ENCODE data around the gene ERG. TPM values are rescaled to one million over a fixed set of nuclear protein-coding genes. Genes with fewer than 3 reads are reported as not detected.

ERG gene
- total and polyA plus RNA-seq, 2 of the 8 experiments (the other 6 are each of a cell fraction or from before 2014, with no cell fraction given): 1.0 to 3.0 TPM

GRCh38 chr21:38384675-38385426 lies 113.4 kb downstream of the ERG start:
- Histone ChIP-seq H3K9me3 (ENCODE audit: insufficient read depth in 2 of 2, low read depth in 1 of 2, low read length in 1 of 2) (no peaks in the 10 kb centered on the region), H2AK5ac (ENCODE audit: low read depth, low read length) (no peak overlapping the region), H3K4me2 (ENCODE audit: insufficient read depth in 1 of 2, low read depth in 2 of 2, low read length in 2 of 2) (no peak overlapping the region), H3K79me1 (ENCODE audit: low read depth, low read length) (no peaks in the 10 kb centered on the region), H4K5ac (ENCODE audit: insufficient read length, low read depth, low read length) (no peak overlapping the region), H3K14ac (ENCODE audit: insufficient read length) (no peak overlapping the region), H3K4me3 (ENCODE audit: extremely low read depth in 1 of 4, insufficient read depth in 2 of 4, low read depth in 3 of 4, low read length in 4 of 4) (no peak overlapping the region), H2BK15ac (ENCODE audit: low read length) (no peak overlapping the region), H3K4me1 (replicated peaks in 1 of 4; ENCODE audit: control insufficient read depth in 3 of 4, insufficient read depth in 4 of 4, low read length in 3 of 4) (no peaks in the 10 kb centered on the region), H3K23ac (ENCODE audit: insufficient read length) (no peak overlapping the region), H3K4ac (replicated peaks; ENCODE audit: insufficient read length, low read depth, low read length) (no peak overlapping the region), H3K56ac (replicated peaks; ENCODE audit: insufficient read length, low read depth, low read length) (no peak overlapping the region), H3K36me3 (ENCODE audit: control insufficient read depth in 2 of 4, insufficient read depth in 4 of 4, low read length in 3 of 4) (no peaks in the 10 kb centered on the region), H2BK20ac (ENCODE audit: low read length) (no peak overlapping the region), H3K27me3 (replicated peaks in 1 of 4; ENCODE audit: control insufficient read depth in 3 of 4, extremely low read depth in 1 of 4, insufficient read depth in 3 of 4, low read length in 3 of 4) (no peaks in the 10 kb centered on the region), H4K91ac (replicated peaks; ENCODE audit: insufficient read length, low read length) (no peak overlapping the region), H4K20me1 (replicated peaks in 1 of 2; ENCODE audit: control insufficient read depth in 1 of 2, insufficient read depth in 2 of 2, low read length in 2 of 2) (no peaks in the 10 kb centered on the region), H3K79me2 (ENCODE audit: control insufficient read depth in 1 of 2, insufficient read depth in 2 of 2, low read length in 2 of 2) (no peaks in the 10 kb centered on the region), H3K9ac (replicated peaks in 1 of 4; ENCODE audit: extremely low read depth in 1 of 4, low read depth in 3 of 4, low read length in 3 of 4) (no peak overlapping the region), H2BK120ac (replicated peaks; ENCODE audit: low read depth, low read length) (no peak overlapping the region), H2AFZ (ENCODE audit: low read length) (no peak overlapping the region), H4K8ac (ENCODE audit: extremely low read depth, insufficient read depth, low read length) (no peak overlapping the region), H3K23me2 (ENCODE audit: low read depth, low read length) (no peaks in the 10 kb centered on the region), H3K18ac (ENCODE audit: extremely low read depth, low read length) (no peak overlapping the region), H2BK5ac (ENCODE audit: low read depth, low read length) (no peak overlapping the region), H2BK12ac (ENCODE audit: low read depth, low read length) (no peak overlapping the region), H3K27ac (ENCODE audit: low read depth, low read length) (no peak overlapping the region)
- FAIRE-seq (no peak), DNase-seq (ENCODE audit: low read depth in 1 of 2, low spot score in 2 of 2) (no peak)
- TF ChIP-seq CHD2 (IDR thresholded peaks at IDR 0.05; ENCODE audit: low read length) (no peak), JUN (IDR thresholded peaks at IDR 0.05; ENCODE audit: low read depth, low read length) (no peak)
- CTCF ChIA-PET (ENCODE audit: partially characterized antibody): interaction anchor here (0.9 to 1.3 kb wide), 5 partner anchors 11 to 224 kb away, joined by 3 to 6 read pairs (median 3); no protein-coding TSS in a partner anchor
- WGBS, 2 experiments (ENCODE audit: extremely low coverage in 1 of 2, insufficient coverage in 1 of 2, insufficient read length in 1 of 2, insufficient replicate concordance in 2 of 2, low coverage in 1 of 2, low lambda C conversion rate in 2 of 2, missing lambda C conversion rate in 1 of 2): 91% methylated on average over 8 of the region's 8 CpGs; no CpG with 5 or more reads in 1 of the 2 experiments
- POLR2A ChIA-PET (ENCODE audit: partially characterized antibody): no interaction called here

Data from H1 (cell line).